Keratinocyte (primary cell): Measurements from ENCODE around the gene RET. TPM values are rescaled to one million over a fixed set of nuclear protein-coding genes. Genes with fewer than 3 reads are reported as not detected.

Experiments used
- DNase-seq: peaks from one replicate; pipeline ENCODE4 v3.0.0-alpha.2; 2011; ENCODE audit warnings: low read depth, missing footprints, low spot score
- FAIRE-seq: peaks from 2 replicates; lab custom pipeline; 2011; peaks lifted over from hg19 to GRCh38; lab: Jason Lieb, UNC
- H2AFZ ChIP-seq: 2 replicates; pipeline ENCODE4 v1.6.0; 2012; ENCODE audit warnings: low read length, control low read depth, inconsistent platforms; ENCODE audit not compliant: control insufficient read depth
- H3K27ac ChIP-seq: 2 replicates; pipeline ENCODE4 v1.5.1; 2011; ENCODE audit warnings: low read length; ENCODE audit not compliant: control insufficient read depth, insufficient read depth
- H3K27me3 ChIP-seq: 3 replicates; pipeline ENCODE4 v1.6.0; 2011; ENCODE audit warnings: low read length; ENCODE audit not compliant: control insufficient read depth, insufficient read depth; ENCODE audit errors: extremely low read depth
- H3K36me3 ChIP-seq, 2 experiments: 2 replicates in 1 of 2; 3 replicates in 1 of 2; pipeline ENCODE4 v1.5.1; 2011; ENCODE audit warnings: low read length in 2 of 2, mild to moderate bottlenecking in 1 of 2; ENCODE audit not compliant: control insufficient read depth in 2 of 2, insufficient read depth in 2 of 2; ENCODE audit errors: extremely low read depth in 1 of 2
- H3K4me1 ChIP-seq: 3 replicates; pipeline ENCODE4 v1.5.1; 2011; ENCODE audit warnings: low read length; ENCODE audit not compliant: control insufficient read depth, insufficient read depth; ENCODE audit errors: extremely low read depth
- H3K4me2 ChIP-seq: 3 replicates; pipeline ENCODE4 v1.6.0; 2011; ENCODE audit warnings: low read depth, low read length; ENCODE audit not compliant: control insufficient read depth, insufficient read depth; ENCODE audit errors: extremely low read depth
- H3K4me3 ChIP-seq, 3 experiments: fragments of 200-600 bp in 1 of 3; sonication (generic) in 1 of 3; 2 replicates in 2 of 3; 3 replicates in 1 of 3; pipeline ENCODE4 v1.5.1; 2011 to 2016; ENCODE audit warnings: low read length in 3 of 3, mild to moderate bottlenecking in 3 of 3, control low read depth in 2 of 3, inconsistent platforms in 1 of 3, low read depth in 1 of 3, mixed read lengths in 1 of 3, mixed run types in 1 of 3, moderate library complexity in 1 of 3; ENCODE audit not compliant: control insufficient read depth in 2 of 3, insufficient read depth in 2 of 3; ENCODE audit errors: extremely low read depth in 1 of 3
- H3K79me2 ChIP-seq: 2 replicates; pipeline ENCODE4 v1.6.0; 2012; ENCODE audit warnings: low read length; ENCODE audit not compliant: control insufficient read depth, insufficient read depth
- H3K9ac ChIP-seq: 3 replicates; pipeline ENCODE4 v1.6.0; 2011; ENCODE audit warnings: low read length; ENCODE audit not compliant: control insufficient read depth, insufficient read depth; ENCODE audit errors: extremely low read depth
- H3K9me1 ChIP-seq: 3 replicates; pipeline ENCODE4 v1.6.0; 2011; ENCODE audit warnings: low read length; ENCODE audit not compliant: control insufficient read depth, insufficient read depth; ENCODE audit errors: extremely low read depth
- H3K9me3 ChIP-seq: 2 replicates; pipeline ENCODE4 v1.5.1; 2012; ENCODE audit warnings: low read depth, low read length; ENCODE audit not compliant: control insufficient read depth
- H4K20me1 ChIP-seq: 3 replicates; pipeline ENCODE4 v1.6.0; 2011; ENCODE audit warnings: low read length; ENCODE audit not compliant: control insufficient read depth, insufficient read depth; ENCODE audit errors: extremely low read depth
- EZH2 ChIP-seq: IDR thresholded peaks from one replicate; pipeline ENCODE4 v1.6.1; 2012; ENCODE audit warnings: inconsistent platforms, mild to moderate bottlenecking, low read length, moderate library complexity
- dilution Hi-C: fragments of 300-500 bp; cut with MboI; formaldehyde crosslinking; loops from one replicate; pipeline ENCODE4 v1.7.0; 2020; ENCODE audit warnings: low sequenced_read_pairs; ENCODE audit not compliant: extremely low pct_ligation_motif_present
- polyA plus RNA-seq, 5 experiments: library from polyadenylated mRNA; depleted of rRNA in 3 of 5; stranded (reverse) in 3 of 5; stranded (forward) in 1 of 5; unstranded in 1 of 5; fragments of >200 nt; gene quantifications; 1 replicate in 1 of 5; 2 replicates in 3 of 5; 3 replicates in 1 of 5; pipeline versions ENCODE4 v1.2.1 to v1.2.3, GENCODE V29; 2011 to 2012; ENCODE audit warnings: missing spikeins in 2 of 5, low read depth in 1 of 5, low replicate concordance in 1 of 5
- TF ChIP-seq, protein P1 (sequence below), 3 experiments: IDR thresholded peaks in 1 of 3; conservative IDR thresholded peaks in 1 of 3; optimal IDR thresholded peaks in 1 of 3; 2 replicates in 2 of 3; 3 replicates in 1 of 3; pipeline versions ENCODE3 to v1.5.1; 2011; ENCODE audit warnings: low read length in 3 of 3, mild to moderate bottlenecking in 3 of 3, moderate library complexity in 2 of 3, control low read depth in 1 of 3, inconsistent platforms in 1 of 3; ENCODE audit not compliant: insufficient read depth in 2 of 3; ENCODE audit errors: extremely low read depth in 1 of 3

The RET gene
- polyA plus RNA-seq, 1 donor (not counting 4 experiments of a cell fraction or from before 2014, with no cell fraction given): 0.21 TPM

DNA sequence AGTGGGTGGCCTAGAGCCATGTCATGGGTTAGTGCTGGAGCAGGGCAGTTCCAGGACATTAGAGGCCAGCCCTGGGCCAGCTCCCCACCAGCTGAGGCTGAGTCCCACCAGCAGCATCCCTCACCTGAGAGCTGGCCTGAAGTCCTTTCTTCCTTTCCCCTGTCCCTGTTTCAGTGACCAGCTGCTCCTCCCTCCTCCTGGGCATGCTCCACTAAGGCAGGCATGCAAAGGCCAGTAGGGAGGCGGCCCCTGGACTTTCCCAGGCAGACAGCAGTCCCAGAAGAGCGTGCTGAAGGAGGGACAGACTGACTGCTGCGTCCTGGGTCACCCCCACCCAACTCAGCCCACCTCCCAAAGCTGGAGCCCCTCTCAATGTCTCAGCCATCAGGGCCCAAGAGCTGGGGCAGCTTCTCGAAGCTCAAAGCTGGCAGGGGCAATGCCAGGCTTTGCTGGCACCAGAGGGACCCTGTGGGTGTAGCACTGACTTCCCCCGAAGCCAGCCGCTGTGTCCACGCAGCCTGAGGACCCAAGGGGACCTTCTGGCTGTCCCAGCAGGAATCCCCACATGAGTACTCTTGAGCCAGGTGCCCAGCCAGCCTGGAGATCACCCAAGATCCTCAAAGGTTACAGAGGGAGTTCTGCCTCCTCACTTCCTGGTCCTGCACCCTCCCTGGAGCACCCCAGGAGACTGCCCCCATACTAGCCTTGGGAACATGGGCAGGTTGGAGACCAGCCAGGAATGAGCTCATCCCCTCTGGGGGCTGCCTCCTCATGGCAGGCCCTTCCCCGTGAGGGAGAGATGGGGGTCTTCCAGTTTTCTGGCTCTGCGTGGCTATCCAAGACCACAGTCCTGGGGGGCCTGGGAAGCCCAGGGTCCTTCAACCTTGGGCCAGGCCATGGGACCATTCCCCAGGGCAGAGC, 35.2 kb upstream of the RET start:
- Histone ChIP-seq H3K36me3 (no peaks in the 10 kb centered on the region), H3K4me3 (no peak overlapping the region), H3K9me1 (no peaks in the 10 kb centered on the region), H3K79me2 (no peaks in the 10 kb centered on the region), H4K20me1 (no peaks in the 10 kb centered on the region), H3K4me2 (no peak overlapping the region), H3K9ac (no peak overlapping the region), H3K9me3 (no peaks in the 10 kb centered on the region), H3K27ac (no peak overlapping the region), H3K27me3 (no peaks in the 10 kb centered on the region), H3K4me1 (no peaks in the 10 kb centered on the region), H2AFZ (no peak overlapping the region)
- TF ChIP-seq EZH2: no peak
- TF ChIP-seq, protein P1, sequence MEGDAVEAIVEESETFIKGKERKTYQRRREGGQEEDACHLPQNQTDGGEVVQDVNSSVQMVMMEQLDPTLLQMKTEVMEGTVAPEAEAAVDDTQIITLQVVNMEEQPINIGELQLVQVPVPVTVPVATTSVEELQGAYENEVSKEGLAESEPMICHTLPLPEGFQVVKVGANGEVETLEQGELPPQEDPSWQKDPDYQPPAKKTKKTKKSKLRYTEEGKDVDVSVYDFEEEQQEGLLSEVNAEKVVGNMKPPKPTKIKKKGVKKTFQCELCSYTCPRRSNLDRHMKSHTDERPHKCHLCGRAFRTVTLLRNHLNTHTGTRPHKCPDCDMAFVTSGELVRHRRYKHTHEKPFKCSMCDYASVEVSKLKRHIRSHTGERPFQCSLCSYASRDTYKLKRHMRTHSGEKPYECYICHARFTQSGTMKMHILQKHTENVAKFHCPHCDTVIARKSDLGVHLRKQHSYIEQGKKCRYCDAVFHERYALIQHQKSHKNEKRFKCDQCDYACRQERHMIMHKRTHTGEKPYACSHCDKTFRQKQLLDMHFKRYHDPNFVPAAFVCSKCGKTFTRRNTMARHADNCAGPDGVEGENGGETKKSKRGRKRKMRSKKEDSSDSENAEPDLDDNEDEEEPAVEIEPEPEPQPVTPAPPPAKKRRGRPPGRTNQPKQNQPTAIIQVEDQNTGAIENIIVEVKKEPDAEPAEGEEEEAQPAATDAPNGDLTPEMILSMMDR (optimal IDR thresholded peaks at IDR 0.05 in 1 of 3, IDR thresholded peaks at IDR 0.05 in 1 of 3, conservative IDR thresholded peaks at IDR 0.05 in 1 of 3; ENCODE audit: extremely low read depth in 1 of 3, insufficient read depth in 2 of 3, low read length in 3 of 3): no peak
- DNase-seq (no peak), FAIRE-seq (no peak)
- dilution Hi-C loops: no loop called here

DNA sequence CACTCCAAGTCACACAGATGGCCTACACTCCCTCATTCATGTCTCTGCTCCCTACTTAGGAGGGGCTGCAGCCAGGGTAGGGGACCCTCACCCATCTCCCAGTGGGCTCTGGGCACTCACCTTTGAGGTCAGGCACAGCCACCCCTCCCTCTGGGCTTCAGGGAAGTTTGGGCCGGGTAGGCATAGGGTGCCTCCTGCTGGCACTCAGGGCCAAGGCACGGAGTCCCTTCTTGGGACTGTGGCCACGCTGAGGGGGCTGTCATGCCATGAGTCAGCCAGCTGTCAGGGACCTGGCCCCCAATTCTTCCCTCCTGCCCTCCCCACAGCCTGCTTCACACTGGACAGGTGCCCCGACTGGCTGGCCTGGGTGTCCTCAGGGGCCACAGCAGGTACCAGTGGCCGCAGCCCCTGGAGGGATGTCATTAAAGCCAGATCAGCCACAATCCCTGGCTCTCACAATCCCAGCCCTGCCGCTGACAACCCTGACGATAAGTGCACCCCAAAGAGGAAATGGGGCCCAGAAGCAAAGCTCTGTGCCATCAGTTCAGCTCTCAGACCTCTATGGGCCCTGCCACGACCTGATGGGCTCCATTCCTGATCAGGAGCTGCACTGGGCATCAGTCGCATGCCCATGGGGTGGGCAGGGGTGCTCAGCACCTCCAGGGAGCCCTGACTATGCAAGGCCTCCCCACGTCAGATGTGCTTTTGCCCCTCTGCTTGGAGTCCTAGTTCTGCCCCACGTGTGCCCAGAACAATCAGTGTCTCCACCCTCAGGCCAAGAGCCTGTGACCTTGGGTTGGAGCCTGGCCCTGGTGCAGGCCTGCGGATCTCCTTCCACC, 34.1 kb upstream of the RET start:
- no peak overlapping the region for H3K9ac ChIP-seq
- no peak overlapping the region for H3K4me2 ChIP-seq
- TF ChIP-seq, protein P1 (optimal IDR thresholded peaks at IDR 0.05 in 1 of 3, IDR thresholded peaks at IDR 0.05 in 1 of 3, conservative IDR thresholded peaks at IDR 0.05 in 1 of 3; ENCODE audit: extremely low read depth in 1 of 3, insufficient read depth in 2 of 3, low read length in 3 of 3): peak in 2 of 3 experiments; percentile 32 to 53
- no peak for TF ChIP-seq EZH2
- no peaks in the 10 kb centered on the region for H4K20me1 ChIP-seq
- dilution Hi-C loops: no loop called here
- H3K27me3 ChIP-seq: no peaks in the 10 kb centered on the region
- no peaks in the 10 kb centered on the region for H3K79me2 ChIP-seq
- no peaks in the 10 kb centered on the region for H3K36me3 ChIP-seq
- no peaks in the 10 kb centered on the region for H3K9me1 ChIP-seq
- H3K4me1 ChIP-seq: no peaks in the 10 kb centered on the region
- H3K27ac ChIP-seq: no peak overlapping the region
- DNase-seq (no peak), FAIRE-seq (no peak)
- H3K4me3 ChIP-seq: no peak overlapping the region
- H2AFZ ChIP-seq: no peak overlapping the region
- H3K9me3 ChIP-seq: no peaks in the 10 kb centered on the region
